Measurements from ENCODE around the gene GLP2R.

GLP2R gene

GRCh38 chr17:9814337-9814945, 11.3 kb upstream of the GLP2R start:
- no peak for DNase-seq

- DNase-seq = no peak
These were observed 9.3 kb upstream of the GLP2R start for GRCh38 chr17:9816472-9816871.

- DNase-seq = no peak
These were observed 8.6 kb upstream of the GLP2R start for GRCh38 chr17:9817086-9817485.

GRCh38 chr17:9818760-9819159, 7.0 kb upstream of the GLP2R start:
- DNase-seq = no peak

GRCh38 chr17:9820448-9820847, 5.3 kb upstream of the GLP2R start:
- DNase-seq = no peak

- DNase-seq = no peak
These were observed 3.8 kb upstream of the GLP2R start, which contains the start of gene GSG1L2 for GRCh38 chr17:9821921-9822320. Gene GSG1L2, minus strand, starts transcription at chr17:9822079. Its CDS starts 8 bp downstream, at chr17:9822071.

GRCh38 chr17:9824094-9824493, 1.6 kb upstream of the GLP2R start:
- DNase-seq = no peak

GRCh38 chr17:9824797-9825338, 856 bp upstream of the GLP2R start:
- DNase-seq = no peak

- DNase-seq = no peak
These were observed 2.9 kb downstream of the GLP2R start for GRCh38 chr17:9828296-9829295.

GRCh38 chr17:9829343-9829742, 3.6 kb downstream of the GLP2R start:
- DNase-seq = no peak

GRCh38 chr17:9830711-9831110, 5.0 kb downstream of the GLP2R start:
- no peak for DNase-seq

GRCh38 chr17:9833922-9834321, 8.2 kb downstream of the GLP2R start:
- DNase-seq = no peak

GRCh38 chr17:9837551-9838471, 12.1 kb downstream of the GLP2R start:
- no peak for DNase-seq

- DNase-seq = no peak
These were observed 13.7 kb downstream of the GLP2R start for GRCh38 chr17:9839433-9839832.

- no peak for DNase-seq
These were observed 16.5 kb downstream of the GLP2R start for GRCh38 chr17:9842057-9842758.

- no peak for DNase-seq
These were observed 17.7 kb downstream of the GLP2R start for GRCh38 chr17:9843152-9844010.

- DNase-seq = no peak
These were observed 18.4 kb downstream of the GLP2R start for GRCh38 chr17:9844153-9844552.

- no peak for DNase-seq
These were observed 19.6 kb downstream of the GLP2R start for GRCh38 chr17:9845306-9845705.

- DNase-seq = no peak
These were observed 24.4 kb downstream of the GLP2R start for GRCh38 chr17:9850151-9850550.

- DNase-seq = no peak
These were observed 28.5 kb downstream of the GLP2R start for GRCh38 chr17:9854255-9854654.

GRCh38 chr17:9855036-9855435, 29.3 kb downstream of the GLP2R start:
- no peak for DNase-seq
